Lower leg skin (tissue), 3 donors: ENCODE results near the gene PFDN2.

Experiments
- POLR2A ChIP-seq, 2 donors: fragments of 450-650 bp; IDR thresholded peaks; one replicate each; pipeline ENCODE4 v1.6.1; 2016 to 2017; ENCODE audit warnings: antibody characterized with exemption in 2 of 2, mild to moderate bottlenecking in 1 of 2, moderate library complexity in 1 of 2
- TF ChIP-seq, protein P1 (sequence below), 3 donors: fragments of 450-650 bp; IDR thresholded peaks; one replicate each; pipeline ENCODE4 v1.5.1; 2016; ENCODE audit warnings: antibody characterized with exemption in 3 of 3, mild to moderate bottlenecking in 3 of 3, moderate library complexity in 2 of 3

DNA sequence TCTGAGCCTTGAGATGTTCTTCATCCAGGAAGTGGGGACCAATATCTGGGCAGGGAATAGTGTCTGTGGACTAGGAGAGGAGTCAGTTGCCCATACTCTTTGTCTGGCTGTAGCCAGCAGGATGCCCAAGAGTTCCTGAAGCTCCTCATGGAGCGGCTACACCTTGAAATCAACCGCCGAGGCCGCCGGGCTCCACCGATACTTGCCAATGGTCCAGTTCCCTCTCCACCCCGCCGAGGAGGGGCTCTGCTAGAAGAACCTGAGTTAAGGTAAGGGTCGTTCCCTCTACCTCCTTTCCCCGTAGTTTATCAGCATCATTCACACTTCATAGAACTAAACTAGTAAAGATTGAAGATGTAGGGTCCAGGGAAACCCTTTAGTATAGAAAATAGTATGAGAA is 45.0 kb upstream of the PFDN2 start:
- no peak for TF ChIP-seq POLR2A (IDR thresholded peaks at IDR 0.05)
- TF ChIP-seq, protein P1, sequence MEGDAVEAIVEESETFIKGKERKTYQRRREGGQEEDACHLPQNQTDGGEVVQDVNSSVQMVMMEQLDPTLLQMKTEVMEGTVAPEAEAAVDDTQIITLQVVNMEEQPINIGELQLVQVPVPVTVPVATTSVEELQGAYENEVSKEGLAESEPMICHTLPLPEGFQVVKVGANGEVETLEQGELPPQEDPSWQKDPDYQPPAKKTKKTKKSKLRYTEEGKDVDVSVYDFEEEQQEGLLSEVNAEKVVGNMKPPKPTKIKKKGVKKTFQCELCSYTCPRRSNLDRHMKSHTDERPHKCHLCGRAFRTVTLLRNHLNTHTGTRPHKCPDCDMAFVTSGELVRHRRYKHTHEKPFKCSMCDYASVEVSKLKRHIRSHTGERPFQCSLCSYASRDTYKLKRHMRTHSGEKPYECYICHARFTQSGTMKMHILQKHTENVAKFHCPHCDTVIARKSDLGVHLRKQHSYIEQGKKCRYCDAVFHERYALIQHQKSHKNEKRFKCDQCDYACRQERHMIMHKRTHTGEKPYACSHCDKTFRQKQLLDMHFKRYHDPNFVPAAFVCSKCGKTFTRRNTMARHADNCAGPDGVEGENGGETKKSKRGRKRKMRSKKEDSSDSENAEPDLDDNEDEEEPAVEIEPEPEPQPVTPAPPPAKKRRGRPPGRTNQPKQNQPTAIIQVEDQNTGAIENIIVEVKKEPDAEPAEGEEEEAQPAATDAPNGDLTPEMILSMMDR (IDR thresholded peaks at IDR 0.05) = no peak
